GM12892 (cell line): ENCODE results near the gene DUS1L.
A peak's percentile ranks its signal among the peaks of the same experiment; 100 is the strongest.

Experiments
- DNase-seq: peaks from one replicate; pipeline ENCODE4 v3.0.0; 2011; ENCODE audit not compliant: insufficient read length
- FAIRE-seq: peaks from 2 replicates; lab custom pipeline; 2011; peaks lifted over from hg19 to GRCh38; lab: Jason Lieb, UNC
- POLR2A ChIP-seq: IDR thresholded peaks from 2 replicates; pipeline ENCODE4 v1.6.1; 2011; ENCODE audit warnings: low read depth, low read length, control low read depth
- POLR2AphosphoS5 ChIP-seq: IDR thresholded peaks from 2 replicates; pipeline ENCODE4 v1.6.1; 2011; ENCODE audit warnings: low read depth, low read length, control low read depth
- TAF1 ChIP-seq: IDR thresholded peaks from 2 replicates; pipeline ENCODE4 v1.6.1; 2011; ENCODE audit warnings: low read depth, mild to moderate bottlenecking, control low read depth, low read length, borderline replicate concordance

DUS1L gene

GRCh38 chr17:82054351-82055022 lies 11.1 kb downstream of the DUS1L start:
- no peak for DNase-seq
- no peak for FAIRE-seq
- no peak for TF ChIP-seq POLR2A
- TF ChIP-seq TAF1 = no peak
- TF ChIP-seq POLR2AphosphoS5 = no peak

GRCh38 chr17:82053556-82054263 lies 11.9 kb downstream of the DUS1L start:
- no peak for DNase-seq
- no peak for FAIRE-seq
- TF ChIP-seq POLR2AphosphoS5 = no peak
- no peak for TF ChIP-seq POLR2A
- no peak for TF ChIP-seq TAF1

GRCh38 chr17:82053130-82053529 lies 12.5 kb downstream of the DUS1L start:
- no peak for FAIRE-seq
- no peak for TF ChIP-seq POLR2AphosphoS5
- TF ChIP-seq TAF1 = no peak
- TF ChIP-seq POLR2A = no peak
- no peak for DNase-seq

GRCh38 chr17:82052638-82053059 lies 13.0 kb downstream of the DUS1L start:
- no peak for TF ChIP-seq POLR2A
- DNase-seq = no peak
- FAIRE-seq = no peak

- no peak for TF ChIP-seq POLR2AphosphoS5
- TF ChIP-seq POLR2A = peak; percentile 38; the same call in 1 of the 2 replicates
- TF ChIP-seq TAF1 = no peak
- DNase-seq = peak; percentile 99
- peak; percentile 95 for FAIRE-seq
These were observed 13.6 kb downstream of the DUS1L start, which contains the start of the genes GPS1 and RFNG for GRCh38 chr17:82051776-82052637. GPS1 (plus strand) TSS chr17:82051898; CDS start chr17:82051932, 34 bp downstream. RFNG (minus strand) TSS chr17:82051811; CDS start chr17:82051766, 45 bp downstream.

- no peak for TF ChIP-seq POLR2AphosphoS5
- no peak for TF ChIP-seq TAF1
- TF ChIP-seq POLR2A = no peak
- FAIRE-seq (peak; percentile 9), DNase-seq (peak; percentile 53)
These were observed 14.6 kb downstream of the DUS1L start for GRCh38 chr17:82050761-82051641.

GRCh38 chr17:82050152-82050760 lies 15.3 kb downstream of the DUS1L start:
- TF ChIP-seq POLR2AphosphoS5 = no peak
- DNase-seq = no peak
- no peak for FAIRE-seq

GRCh38 chr17:82049521-82049971 lies 16.1 kb downstream of the DUS1L start:
- no peak for FAIRE-seq
- no peak for TF ChIP-seq POLR2A
- TF ChIP-seq POLR2AphosphoS5 = no peak
- TF ChIP-seq TAF1 = no peak
- no peak for DNase-seq

GRCh38 chr17:82049106-82049505 lies 16.5 kb downstream of the DUS1L start:
- FAIRE-seq (no peak), DNase-seq (no peak)
- no peak for TF ChIP-seq POLR2A

- no peak for DNase-seq
- no peak for TF ChIP-seq POLR2A
- TF ChIP-seq POLR2AphosphoS5 = no peak
- TF ChIP-seq TAF1 = no peak
- FAIRE-seq = no peak
These were observed 17.0 kb downstream of the DUS1L start for GRCh38 chr17:82048571-82048971.

GRCh38 chr17:82047914-82048570 lies 17.6 kb downstream of the DUS1L start:
- no peak for FAIRE-seq
- no peak for DNase-seq
- no peak for TF ChIP-seq POLR2AphosphoS5
- no peak for TF ChIP-seq POLR2A
- TF ChIP-seq TAF1 = no peak
